Panc1 (cell line): ENCODE data around the gene ZDHHC8. TPM values are rescaled to one million over a fixed set of nuclear protein-coding genes. Genes with fewer than 3 reads are reported as not detected.

Source experiments
- ATAC-seq: fragments of 200-7000 bp; cut with Tn5 transposase; 2 replicates; pipeline ENCODE4 v1.9.1; 2020; ENCODE audit warnings: mild to moderate bottlenecking, moderate library complexity
- BruUV-seq: library from RNA; stranded (reverse); fragments of 400-500 nt; replicated peaks from 2 replicates; lab custom pipeline; 2021; lab: Mats Ljungman, UMichigan
- CTCF ChIA-PET: fragments of 300-600 bp; sonication (Branson Sonifier 250); formaldehyde crosslinking; loops from one replicate; lab custom pipeline; 2022; ENCODE audit warnings: antibody characterized with exemption; lab: Charles Lee
- POLR2A ChIA-PET: fragments of 300-600 bp; sonication (Branson Sonifier 250); formaldehyde crosslinking; loops from one replicate; lab custom pipeline; 2022; ENCODE audit warnings: antibody characterized with exemption; lab: Charles Lee
- DNase-seq: peaks from one replicate; pipeline ENCODE4 v3.0.0-alpha.2; 2010; ENCODE audit warnings: low read depth, low spot score
- H3K27ac ChIP-seq: 2 replicates; pipeline ENCODE4 v1.5.1; 2011; ENCODE audit warnings: mild to moderate bottlenecking, low read length, inconsistent platforms
- H3K27me3 ChIP-seq: fragments of 200-500 bp; sonication (Bioruptor generic); 2 replicates; pipeline ENCODE4 v1.6.0; 2014; ENCODE audit warnings: low read length, inconsistent platforms; ENCODE audit not compliant: control insufficient read depth, insufficient read depth
- H3K36me3 ChIP-seq: fragments of 200-500 bp; sonication (Bioruptor generic); 2 replicates; pipeline ENCODE4 v1.5.1; 2014; ENCODE audit warnings: inconsistent platforms, mild to moderate bottlenecking, low read length, moderate library complexity; ENCODE audit not compliant: control insufficient read depth, insufficient read depth
- H3K4me1 ChIP-seq: 2 replicates; pipeline ENCODE4 v1.5.1; 2011; ENCODE audit warnings: inconsistent platforms, mild to moderate bottlenecking, low read length, moderate library complexity; ENCODE audit not compliant: control insufficient read depth, insufficient read depth
- H3K4me3 ChIP-seq, 2 experiments: 2 replicates each; pipeline ENCODE4 v1.5.1; 2011 to 2012; ENCODE audit warnings: low read depth in 2 of 2, low read length in 2 of 2, mild to moderate bottlenecking in 2 of 2, inconsistent platforms in 1 of 2, moderate library complexity in 1 of 2
- H3K9me3 ChIP-seq: fragments of 200-500 bp; sonication (Bioruptor generic); 2 replicates; pipeline ENCODE4 v1.5.1; 2014; ENCODE audit warnings: low read depth, mild to moderate bottlenecking, inconsistent platforms, low read length, moderate library complexity; ENCODE audit not compliant: control insufficient read depth, insufficient read depth
- CTCF ChIP-seq: fragments of 450-650 bp; IDR thresholded peaks from 2 replicates; pipeline ENCODE4 v1.5.1; 2017; ENCODE audit warnings: mild to moderate bottlenecking
- POLR2AphosphoS5 ChIP-seq: IDR thresholded peaks from 2 replicates; pipeline ENCODE4 v1.6.1; 2012; ENCODE audit warnings: mild to moderate bottlenecking, low read depth, low read length, moderate library complexity
- REST ChIP-seq, 2 experiments: IDR thresholded peaks; 2 replicates each; pipeline ENCODE4 v1.6.1; 2011 to 2012; ENCODE audit warnings: low read depth in 2 of 2, control low read depth in 1 of 2, low read length in 1 of 2, mild to moderate bottlenecking in 1 of 2, moderate library complexity in 1 of 2; ENCODE audit not compliant: insufficient read depth in 1 of 2
- SIN3A ChIP-seq: IDR thresholded peaks from 2 replicates; pipeline ENCODE4 v1.6.1; 2012; ENCODE audit warnings: low read depth, mild to moderate bottlenecking, low read length, moderate library complexity, borderline replicate concordance; ENCODE audit not compliant: insufficient read depth
- TCF7L2 ChIP-seq: IDR thresholded peaks from 2 replicates; pipeline ENCODE4 v1.6.1; 2011; ENCODE audit warnings: mild to moderate bottlenecking, low read depth, low read length, inconsistent platforms
- in situ Hi-C: cut with HindIII; loops from 2 replicates; pipeline ENCODE4 v1.10.0; 2016; ENCODE audit warnings: low sequenced_read_pairs, low pct_unique_long_range_greater_than_20kb
- intact Hi-C: fragments of 100-400 bp; cut with micrococcal nuclease; formaldehyde crosslinking; loops from one replicate; pipeline ENCODE4 v1.10.0; 2022; ENCODE audit not compliant: unreplicated experiment
- total RNA-seq: library from RNA; stranded (reverse); gene quantifications from one replicate; pipeline ENCODE4 v1.2.1, GENCODE V29; 2021; ENCODE audit not compliant: unreplicated experiment

Gene ZDHHC8
- total RNA-seq, 1 experiment from 2014 or later, result 79.0 TPM

GRCh38 chr22:20140521-20140964 lies 8.9 kb downstream of the ZDHHC8 start:
- in situ Hi-C loops, result no loop called here
- CTCF ChIA-PET, result no interaction called here
- ATAC-seq, result no peak

GRCh38 chr22:20141186-20142077 lies 9.8 kb downstream of the ZDHHC8 start:
- Histone ChIP-seq H3K4me3 (no peak overlapping the region), H3K4me1 (no peaks in the 10 kb centered on the region), H3K27me3 (no peaks in the 10 kb centered on the region), H3K36me3 (no peaks in the 10 kb centered on the region), H3K27ac (no peak overlapping the region), H3K9me3 (no peaks in the 10 kb centered on the region)
- ATAC-seq (no peak), DNase-seq (no peak)
- no TSS peak for BruUV-seq
- POLR2A ChIA-PET, result no interaction called here
- CTCF ChIA-PET, result no interaction called here
- in situ Hi-C loops, result no loop called here
- intact Hi-C loops, result no loop called here
- TF ChIP-seq POLR2AphosphoS5, result no peak
- no peak for TF ChIP-seq SIN3A
- no peak for TF ChIP-seq REST (IDR thresholded peaks at IDR 0.05; ENCODE audit: insufficient read depth in 1 of 2, low read depth in 2 of 2, low read length in 1 of 2)
- no peak for TF ChIP-seq CTCF

More at GRCh38 chr22:20140521-20140964, 8.9 kb downstream of the ZDHHC8 start:
- no peaks in the 10 kb centered on the region for H3K9me3 ChIP-seq
- no peak overlapping the region for H3K4me3 ChIP-seq
- TF ChIP-seq POLR2AphosphoS5, result no peak
- TF ChIP-seq CTCF, result no peak
- TF ChIP-seq REST (IDR thresholded peaks at IDR 0.05; ENCODE audit: insufficient read depth in 1 of 2, low read depth in 2 of 2, low read length in 1 of 2), result no peak
- no peak for TF ChIP-seq TCF7L2
- no peak for TF ChIP-seq SIN3A
- no TSS peak for BruUV-seq
- no peaks in the 10 kb centered on the region for H3K36me3 ChIP-seq
- no peaks in the 10 kb centered on the region for H3K4me1 ChIP-seq
- intact Hi-C loops, result no loop called here
- POLR2A ChIA-PET, result no interaction called here
- no peak for DNase-seq
- no peak overlapping the region for H3K27ac ChIP-seq
- no peaks in the 10 kb centered on the region for H3K27me3 ChIP-seq
